ENCODE measurements around the gene RANBP1.
"Not testable (repeated sequence)": the region's sequence is repeated elsewhere in the genome, so short reads cannot be mapped to it uniquely, and the experiment has no call there.

RANBP1 gene

GRCh38 chr22:20115691-20116375 lies at the start of gene RANBP1:
Gene RANBP1 (plus strand): TSS chr22:20116104. CDS start chr22:20116185, 81 bp downstream.
- TF ChIP-seq CTCF (IDR thresholded peaks at IDR 0.05; ENCODE audit: low read depth, low read length, missing control alignments) = no peak
- no peak for DNase-seq (ENCODE audit: extremely low read depth, low read depth)
- H3K4me3 ChIP-seq (replicated peaks; ENCODE audit: low read depth, low read length) = peak within 1 kb of the TSS; percentile 87

- no peak for DNase-seq (ENCODE audit: extremely low read depth, low read depth)
- no peak overlapping the region for H3K4me3 ChIP-seq (replicated peaks; ENCODE audit: low read depth, low read length)
- TF ChIP-seq CTCF (IDR thresholded peaks at IDR 0.05; ENCODE audit: low read depth, low read length, missing control alignments) = no peak
Observed at GRCh38 chr22:20066617-20067383, 49.1 kb upstream of the RANBP1 start.

- DNase-seq (ENCODE audit: extremely low read depth, low read depth); H3K4me3 ChIP-seq (replicated peaks; ENCODE audit: low read depth, low read length): not testable (repeated sequence)
Observed at GRCh38 chr22:20067384-20067682, 48.6 kb upstream of the RANBP1 start.

- no peak for TF ChIP-seq CTCF (IDR thresholded peaks at IDR 0.05; ENCODE audit: low read depth, low read length, missing control alignments)
- no peak for DNase-seq (ENCODE audit: extremely low read depth, low read depth)
- H3K4me3 ChIP-seq (replicated peaks; ENCODE audit: low read depth, low read length) = no peak overlapping the region
Observed at GRCh38 chr22:20068640-20069039, 47.3 kb upstream of the RANBP1 start.

GRCh38 chr22:20069331-20070042 lies 46.4 kb upstream of the RANBP1 start:
- TF ChIP-seq CTCF (IDR thresholded peaks at IDR 0.05; ENCODE audit: low read depth, low read length, missing control alignments) = no peak
- no peak for DNase-seq (ENCODE audit: extremely low read depth, low read depth)
- no peak overlapping the region for H3K4me3 ChIP-seq (replicated peaks; ENCODE audit: low read depth, low read length)

GRCh38 chr22:20071524-20071972 lies 44.4 kb upstream of the RANBP1 start:
- H3K4me3 ChIP-seq (replicated peaks; ENCODE audit: low read depth, low read length) = no peak overlapping the region
- DNase-seq (ENCODE audit: extremely low read depth, low read depth) = no peak
- TF ChIP-seq CTCF (IDR thresholded peaks at IDR 0.05; ENCODE audit: low read depth, low read length, missing control alignments) = no peak

GRCh38 chr22:20076627-20077172 lies 39.2 kb upstream of the RANBP1 start:
- no peak for DNase-seq (ENCODE audit: extremely low read depth, low read depth)

More at GRCh38 chr22:20076627-20077172, 39.2 kb upstream of the RANBP1 start:
- no peak overlapping the region for H3K4me3 ChIP-seq (replicated peaks; ENCODE audit: low read depth, low read length)
- TF ChIP-seq CTCF (IDR thresholded peaks at IDR 0.05; ENCODE audit: low read depth, low read length, missing control alignments) = no peak
